Measurements from ENCODE around the gene LRRC27.

Gene LRRC27

GRCh38 chr10:132304756-132305509, 27.1 kb upstream of the LRRC27 start:
- DNase-seq (ENCODE audit: low read depth in 1 of 2, low spot score in 1 of 2) = no peak
- H3K4me3 ChIP-seq (replicated peaks; ENCODE audit: insufficient read depth, low read length) = no peak overlapping the region
- TF ChIP-seq REST (IDR thresholded peaks at IDR 0.05; ENCODE audit: insufficient replicate concordance, low read depth) (no peak), POLR2AphosphoS5 (IDR thresholded peaks at IDR 0.05; ENCODE audit: low read depth) (no peak), GABPA (IDR thresholded peaks at IDR 0.05; ENCODE audit: low read depth) (no peak), SPI1 (IDR thresholded peaks at IDR 0.05; ENCODE audit: borderline replicate concordance, low read depth) (no peak), CTCF (IDR thresholded peaks at IDR 0.05; ENCODE audit: insufficient read depth, low read length) (no peak)
- H3K27ac ChIP-seq (replicated peaks) = no peak overlapping the region
- peaks cover 27% of the 10 kb centered on the region for H3K27me3 ChIP-seq (ENCODE audit: insufficient read depth, poor library complexity, severe bottlenecking)

- TF ChIP-seq SPI1 (IDR thresholded peaks at IDR 0.05; ENCODE audit: borderline replicate concordance, low read depth) (no peak), CTCF (IDR thresholded peaks at IDR 0.05; ENCODE audit: insufficient read depth, low read length) (no peak), POLR2AphosphoS5 (IDR thresholded peaks at IDR 0.05; ENCODE audit: low read depth) (no peak), REST (IDR thresholded peaks at IDR 0.05; ENCODE audit: insufficient replicate concordance, low read depth) (no peak), GABPA (IDR thresholded peaks at IDR 0.05; ENCODE audit: low read depth) (no peak)
- DNase-seq (ENCODE audit: low read depth in 1 of 2, low spot score in 1 of 2) = no peak
- peaks cover 31% of the 10 kb centered on the region for H3K27me3 ChIP-seq (ENCODE audit: insufficient read depth, poor library complexity, severe bottlenecking)
Measured at GRCh38 chr10:132305654-132306342, 26.2 kb upstream of the LRRC27 start.

DNA sequence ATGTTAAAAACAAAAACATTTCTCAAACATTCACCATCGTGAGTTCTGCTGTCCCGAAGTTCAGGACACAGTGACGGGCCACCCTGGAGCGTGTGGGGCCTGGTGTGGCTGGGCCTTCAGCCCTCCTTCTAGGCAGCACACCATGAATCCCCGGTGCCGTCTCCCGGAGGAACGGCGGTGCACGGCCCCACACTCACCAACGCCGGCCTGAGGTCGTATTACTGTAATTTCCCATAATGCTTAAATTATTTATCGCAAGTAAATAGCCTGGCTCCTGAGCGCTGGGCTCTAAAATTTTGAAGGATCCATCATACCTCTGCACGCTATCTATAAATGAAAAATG, 25.7 kb upstream of the LRRC27 start:
- no peak for DNase-seq (ENCODE audit: low read depth in 1 of 2, low spot score in 1 of 2)
- Histone ChIP-seq H3K4me3 (replicated peaks; ENCODE audit: insufficient read depth, low read length) (no peak overlapping the region), H3K27me3 (ENCODE audit: insufficient read depth, poor library complexity, severe bottlenecking) (peaks cover 31% of the 10 kb centered on the region), H3K27ac (replicated peaks) (no peak overlapping the region)
- TF ChIP-seq GABPA (IDR thresholded peaks at IDR 0.05; ENCODE audit: low read depth) (no peak), CTCF (IDR thresholded peaks at IDR 0.05; ENCODE audit: insufficient read depth, low read length) (no peak), SPI1 (IDR thresholded peaks at IDR 0.05; ENCODE audit: borderline replicate concordance, low read depth) (no peak), REST (IDR thresholded peaks at IDR 0.05; ENCODE audit: insufficient replicate concordance, low read depth) (no peak), POLR2AphosphoS5 (IDR thresholded peaks at IDR 0.05; ENCODE audit: low read depth) (no peak)

More at GRCh38 chr10:132305654-132306342, 26.2 kb upstream of the LRRC27 start:
- Histone ChIP-seq H3K27ac (replicated peaks) (no peak overlapping the region), H3K4me3 (replicated peaks; ENCODE audit: insufficient read depth, low read length) (no peak overlapping the region)

Measured in HL-60 (cell line).